Measurements from ENCODE around the gene PLCH1.
"Not testable (repeated sequence)": the region's sequence is repeated elsewhere in the genome, so short reads cannot be mapped to it uniquely, and the experiment has no call there.

PLCH1 gene

GRCh38 chr3:155643581-155644165, 101.2 kb downstream of the PLCH1 start:
- no peak for DNase-seq (ENCODE audit: low spot score)

- DNase-seq (ENCODE audit: low spot score): no peak
Measured at GRCh38 chr3:155641956-155642355, 102.9 kb downstream of the PLCH1 start.

- DNase-seq (ENCODE audit: low spot score): no peak
Measured at GRCh38 chr3:155640098-155640497, 104.8 kb downstream of the PLCH1 start.

- no peak for DNase-seq (ENCODE audit: low spot score)
Measured at GRCh38 chr3:155639462-155640055, 105.3 kb downstream of the PLCH1 start.

GRCh38 chr3:155638461-155638860, 106.4 kb downstream of the PLCH1 start:
- DNase-seq (ENCODE audit: low spot score): not testable (repeated sequence)

GRCh38 chr3:155637567-155637966, 107.3 kb downstream of the PLCH1 start:
- DNase-seq (ENCODE audit: low spot score): no peak

GRCh38 chr3:155635056-155635455, 109.8 kb downstream of the PLCH1 start:
- no peak for DNase-seq (ENCODE audit: low spot score)

- DNase-seq (ENCODE audit: low spot score): no peak
Measured at GRCh38 chr3:155634121-155634719, 110.7 kb downstream of the PLCH1 start.

GRCh38 chr3:155631323-155632019, 113.4 kb downstream of the PLCH1 start:
- DNase-seq (ENCODE audit: low spot score): no peak

- DNase-seq (ENCODE audit: low spot score): peak; percentile 71
Measured at GRCh38 chr3:155629556-155629955, 115.3 kb downstream of the PLCH1 start.

- peak; percentile 57 for DNase-seq (ENCODE audit: low spot score)
Measured at GRCh38 chr3:155629056-155629455, 115.8 kb downstream of the PLCH1 start.

- not testable (repeated sequence) for DNase-seq (ENCODE audit: low spot score)
Measured at GRCh38 chr3:155622647-155623046, 122.2 kb downstream of the PLCH1 start.

- DNase-seq (ENCODE audit: low spot score): not testable (repeated sequence)
Measured at GRCh38 chr3:155620552-155620951, 124.3 kb downstream of the PLCH1 start.

- DNase-seq (ENCODE audit: low spot score): no peak
Measured at GRCh38 chr3:155619118-155619915, 125.6 kb downstream of the PLCH1 start.

GRCh38 chr3:155618543-155618942, 126.3 kb downstream of the PLCH1 start:
- DNase-seq (ENCODE audit: low spot score): no peak

- no peak for DNase-seq (ENCODE audit: low spot score)
Measured at GRCh38 chr3:155617346-155617925, 127.4 kb downstream of the PLCH1 start.

GRCh38 chr3:155615141-155615540, 129.7 kb downstream of the PLCH1 start:
- DNase-seq (ENCODE audit: low spot score): not testable (repeated sequence)

- not testable (repeated sequence) for DNase-seq (ENCODE audit: low spot score)
Measured at GRCh38 chr3:155614410-155614809, 130.5 kb downstream of the PLCH1 start.

GRCh38 chr3:155611456-155611855, 133.4 kb downstream of the PLCH1 start:
- no peak for DNase-seq (ENCODE audit: low spot score)

GRCh38 chr3:155609586-155609985, 135.3 kb downstream of the PLCH1 start:
- no peak for DNase-seq (ENCODE audit: low spot score)

- DNase-seq (ENCODE audit: low spot score): peak; percentile 25
Measured at GRCh38 chr3:155608228-155608920, 136.5 kb downstream of the PLCH1 start.

Data from cerebellar cortex (tissue), 1 donor.